22Rv1 (cell line): Measurements from ENCODE around the gene PTPRD.

Experiments
- ZFX ChIP-seq: fragments of 450-650 bp; IDR thresholded peaks from 2 replicates; pipeline ENCODE4 v1.6.1; 2017; ENCODE audit warnings: antibody characterized with exemption, borderline replicate concordance
- TF ChIP-seq, protein P1 (sequence below): fragments of 450-650 bp; IDR thresholded peaks from 2 replicates; pipeline ENCODE4 v1.5.1; 2017; ENCODE audit warnings: mild to moderate bottlenecking

DNA sequence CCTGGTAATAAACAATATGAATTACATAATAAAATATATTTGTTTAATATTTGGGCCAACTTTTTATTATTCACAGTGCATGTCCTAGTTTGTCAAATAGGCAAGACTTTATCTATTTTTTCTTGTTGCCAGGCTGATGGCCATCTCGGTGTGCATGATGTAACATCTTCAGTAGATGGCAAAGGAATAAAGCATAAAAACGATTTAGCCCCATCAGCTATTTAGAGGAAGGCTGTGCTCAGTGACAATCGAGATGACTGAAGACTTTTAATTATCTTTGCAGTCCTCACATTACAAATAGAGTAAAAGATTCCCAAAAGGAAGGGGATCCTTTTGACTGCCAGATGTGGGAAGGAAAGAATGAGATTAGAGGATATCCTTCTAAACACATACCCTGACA, 358.5 kb downstream of the PTPRD start:
- TF ChIP-seq, protein P1, sequence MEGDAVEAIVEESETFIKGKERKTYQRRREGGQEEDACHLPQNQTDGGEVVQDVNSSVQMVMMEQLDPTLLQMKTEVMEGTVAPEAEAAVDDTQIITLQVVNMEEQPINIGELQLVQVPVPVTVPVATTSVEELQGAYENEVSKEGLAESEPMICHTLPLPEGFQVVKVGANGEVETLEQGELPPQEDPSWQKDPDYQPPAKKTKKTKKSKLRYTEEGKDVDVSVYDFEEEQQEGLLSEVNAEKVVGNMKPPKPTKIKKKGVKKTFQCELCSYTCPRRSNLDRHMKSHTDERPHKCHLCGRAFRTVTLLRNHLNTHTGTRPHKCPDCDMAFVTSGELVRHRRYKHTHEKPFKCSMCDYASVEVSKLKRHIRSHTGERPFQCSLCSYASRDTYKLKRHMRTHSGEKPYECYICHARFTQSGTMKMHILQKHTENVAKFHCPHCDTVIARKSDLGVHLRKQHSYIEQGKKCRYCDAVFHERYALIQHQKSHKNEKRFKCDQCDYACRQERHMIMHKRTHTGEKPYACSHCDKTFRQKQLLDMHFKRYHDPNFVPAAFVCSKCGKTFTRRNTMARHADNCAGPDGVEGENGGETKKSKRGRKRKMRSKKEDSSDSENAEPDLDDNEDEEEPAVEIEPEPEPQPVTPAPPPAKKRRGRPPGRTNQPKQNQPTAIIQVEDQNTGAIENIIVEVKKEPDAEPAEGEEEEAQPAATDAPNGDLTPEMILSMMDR: no peak
- no peak for TF ChIP-seq ZFX
